HepG2 (cell line): ENCODE data around the gene CDC42SE1. TPM values are rescaled to one million over a fixed set of nuclear protein-coding genes. Genes with fewer than 3 reads are reported as not detected.

Experiments
- ATAC-seq: fragments of 200-7000 bp; cut with Tn5 transposase; 3 replicates; pipeline ENCODE4 v1.9.1; 2020; ENCODE audit warnings: mild to moderate bottlenecking, moderate library complexity
- BruUV-seq: library from RNA; stranded (reverse); fragments of 400-500 nt; replicated peaks from 2 replicates; lab custom pipeline; 2021; lab: Mats Ljungman, UMichigan
- CTCF ChIA-PET: fragments of 300-600 bp; formaldehyde crosslinking; extraction: SDS; loops from one replicate; lab custom pipeline; 2021; ENCODE audit warnings: low total read pairs, inconsistent platforms, low intra/inter-chr PET ratio; lab: Yijun Ruan, JAX
- POLR2A ChIA-PET: fragments of 350-600 bp; sonication (Branson Sonifier 250); formaldehyde crosslinking; loops from one replicate; lab custom pipeline; 2020; ENCODE audit warnings: antibody characterized with exemption, inconsistent platforms; lab: Yijun Ruan, JAX
- DNase-seq: peaks from one replicate; pipeline ENCODE4 v3.0.0-alpha.2; 2015; ENCODE audit warnings: low spot score
- FAIRE-seq: peaks from 3 replicates; lab custom pipeline; 2011; peaks lifted over from hg19 to GRCh38; lab: Jason Lieb, UNC
- H2AFZ ChIP-seq: one replicate; pipeline ENCODE4 v1.6.1; 2011; ENCODE audit warnings: low read length, inconsistent platforms
- H3K27ac ChIP-seq: fragments of 300-600 bp; 3 replicates; pipeline ENCODE4 v1.8.0; 2011; ENCODE audit warnings: mixed run types, mild to moderate bottlenecking, mixed read lengths, low read length, inconsistent platforms; ENCODE audit not compliant: insufficient read depth; ENCODE audit errors: extremely low read length
- H3K27me3 ChIP-seq, 2 experiments: fragments of 200-600 bp in 1 of 2; 2 replicates in 1 of 2; 3 replicates in 1 of 2; pipeline versions ENCODE4 v1.6.0 to v1.8.0; 2011; ENCODE audit warnings: low read length in 2 of 2, mild to moderate bottlenecking in 2 of 2, moderate library complexity in 2 of 2, inconsistent platforms in 1 of 2; ENCODE audit not compliant: insufficient read depth in 2 of 2, control insufficient read depth in 1 of 2
- H3K36me3 ChIP-seq, 2 experiments: fragments of 200-600 bp in 1 of 2; replicated peaks in 1 of 2; 2 replicates in 1 of 2; 3 replicates in 1 of 2; pipeline versions ENCODE4 v1.5.1 to v1.8.0; 2011; ENCODE audit warnings: low read length in 2 of 2, inconsistent platforms in 1 of 2; ENCODE audit not compliant: insufficient read depth in 2 of 2, control insufficient read depth in 1 of 2
- H3K4me1 ChIP-seq: 2 replicates; pipeline ENCODE4 v1.5.1; 2012; ENCODE audit warnings: low read length, inconsistent platforms; ENCODE audit not compliant: insufficient read depth
- H3K4me2 ChIP-seq: 2 replicates; pipeline ENCODE4 v1.6.0; 2011; ENCODE audit warnings: low read depth, low read length, inconsistent platforms
- H3K4me3 ChIP-seq, 3 experiments: fragments of 200-600 bp in 1 of 3; sonication (generic), shearing (Covaris generic) in 1 of 3; replicated peaks in 1 of 3; 2 replicates each; pipeline ENCODE4 v1.5.1; 2011 to 2016; ENCODE audit warnings: low read length in 3 of 3, inconsistent platforms in 2 of 3, low read depth in 2 of 3, mild to moderate bottlenecking in 2 of 3, control low read depth in 1 of 3, mixed read lengths in 1 of 3; ENCODE audit not compliant: insufficient read depth in 1 of 3
- H3K79me2 ChIP-seq: one replicate; pipeline ENCODE4 v1.6.1; 2011; ENCODE audit warnings: low read length, inconsistent platforms; ENCODE audit not compliant: insufficient read depth
- H3K9ac ChIP-seq: 2 replicates; pipeline ENCODE4 v1.6.0; 2011; ENCODE audit warnings: mild to moderate bottlenecking, low read depth, low read length, inconsistent platforms; ENCODE audit not compliant: insufficient read depth
- H3K9me3 ChIP-seq: 2 replicates; pipeline ENCODE4 v1.5.1; 2012; ENCODE audit warnings: mild to moderate bottlenecking, low read length
- H4K20me1 ChIP-seq: 2 replicates; pipeline ENCODE4 v1.6.0; 2011; ENCODE audit warnings: inconsistent platforms, mild to moderate bottlenecking, low read length, moderate library complexity; ENCODE audit not compliant: insufficient read depth
- CENPT ChIP-seq: sonication (generic); formaldehyde crosslinking; IDR thresholded peaks from 2 replicates; pipeline ENCODE4 v1.8.0; 2022; ENCODE audit warnings: low read depth, mild to moderate bottlenecking, moderate library complexity, missing genetic modification reagents
- KDM5A ChIP-seq: fragments of 200-600 bp; sonication (generic); IDR thresholded peaks from 2 replicates; pipeline ENCODE4 v1.7.0; 2018; ENCODE audit warnings: antibody characterized with exemption, mild to moderate bottlenecking, low read length, borderline replicate concordance
- ZMAT3 ChIP-seq: sonication (generic); formaldehyde crosslinking; conservative IDR thresholded peaks from 2 replicates; pipeline ENCODE4 v1.7.0; 2021; ENCODE audit warnings: missing genetic modification reagents
- ZNF207 ChIP-seq: fragments of 450-650 bp; IDR thresholded peaks from 2 replicates; pipeline ENCODE4 v1.6.1; 2016; ENCODE audit warnings: antibody characterized with exemption, borderline replicate concordance
- ZNF326 ChIP-seq: sonication (generic); formaldehyde crosslinking; IDR thresholded peaks from 2 replicates; pipeline ENCODE4 v1.4.0; 2020; ENCODE audit warnings: missing genetic modification reagents, borderline replicate concordance
- ZNF367 ChIP-seq: sonication (generic); formaldehyde crosslinking; IDR thresholded peaks from 2 replicates; pipeline ENCODE4 v1.4.0; 2020; ENCODE audit warnings: missing genetic modification reagents, borderline replicate concordance
- ZNF430 ChIP-seq: sonication (generic); formaldehyde crosslinking; IDR thresholded peaks from 2 replicates; pipeline ENCODE4 v1.9.0; 2021; ENCODE audit warnings: mild to moderate bottlenecking, missing genetic modification reagents
- ZNF878 ChIP-seq: sonication (generic); formaldehyde crosslinking; IDR thresholded peaks from 2 replicates; pipeline ENCODE4 v1.8.1; 2023; ENCODE audit warnings: mild to moderate bottlenecking, missing genetic modification reagents, moderate library complexity
- ZNF879 ChIP-seq: sonication (generic); formaldehyde crosslinking; IDR thresholded peaks from 2 replicates; pipeline ENCODE4 v1.8.1; 2023; ENCODE audit warnings: missing genetic modification reagents
- ZSCAN21 ChIP-seq: sonication (generic); formaldehyde crosslinking; IDR thresholded peaks from 2 replicates; pipeline ENCODE4 v1.8.0; 2022; ENCODE audit warnings: mild to moderate bottlenecking, missing genetic modification reagents, moderate library complexity, borderline replicate concordance
- ZSCAN9 ChIP-seq: IDR thresholded peaks from 2 replicates; pipeline ENCODE4 v1.6.1; 2016; ENCODE audit warnings: borderline replicate concordance
- WGBS: methylation state at CpG from one replicate; pipeline ENCODE4 v1.1.6; 2017; ENCODE audit warnings: low lambda C conversion rate; 5-methylcytosine and 5-hydroxymethylcytosine counted together
- in situ Hi-C: cut with HindIII; loops from 2 replicates; pipeline ENCODE4 v1.10.0; 2017; ENCODE audit warnings: low pct_unique_long_range_greater_than_20kb; ENCODE audit not compliant: extremely low pct_ligation_motif_present
- intact Hi-C: fragments of 100-400 bp; cut with micrococcal nuclease; formaldehyde crosslinking; loops from one replicate; pipeline ENCODE4 v1.10.0; 2022; ENCODE audit not compliant: unreplicated experiment
- polyA plus RNA-seq, 8 experiments: library from polyadenylated mRNA; depleted of rRNA in 3 of 8; stranded (reverse) in 7 of 8; unstranded in 1 of 8; fragments of >200 nt; fragmentation: Illumina TruSeq in 4 of 8; extraction: Trizol in 4 of 8; gene quantifications; 2 replicates each; pipeline versions ENCODE4 v1.2.1 to v1.2.3, GENCODE V29; 2011 to 2016; ENCODE audit warnings: low read depth in 4 of 8, missing spikeins in 1 of 8, mixed read lengths in 1 of 8; ENCODE audit not compliant: insufficient read depth in 1 of 8
- total RNA-seq, 5 experiments: library from RNA; depleted of rRNA; stranded (reverse); fragments of >200 nt; fragmentation: Illumina TruSeq; extraction: Trizol; gene quantifications; 2 replicates each; pipeline ENCODE4 v1.2.3, GENCODE V29; 2016; ENCODE audit warnings: low read depth in 1 of 5
- TF ChIP-seq, protein P1 (sequence below): sonication (generic); formaldehyde crosslinking; IDR thresholded peaks from 2 replicates; pipeline ENCODE4 v1.8.1; 2023; ENCODE audit warnings: missing genetic modification reagents, mild to moderate bottlenecking, borderline replicate concordance
- TF ChIP-seq, protein P2 (sequence below): sonication (generic); formaldehyde crosslinking; IDR thresholded peaks from 2 replicates; pipeline ENCODE4 v1.5.0; 2020; ENCODE audit warnings: missing genetic modification reagents, mild to moderate bottlenecking, borderline replicate concordance
- TF ChIP-seq, protein P3 (sequence below), 2 experiments: sonication (generic) in 1 of 2; formaldehyde crosslinking in 1 of 2; IDR thresholded peaks; 2 replicates each; pipeline versions ENCODE4 v1.4.0 to v1.6.1; 2018 to 2020; ENCODE audit warnings: missing genetic modification reagents in 2 of 2, borderline replicate concordance in 1 of 2, low read depth in 1 of 2, mild to moderate bottlenecking in 1 of 2, missing biosample characterization in 1 of 2

The CDC42SE1 gene
- total and polyA plus RNA-seq, 2 of the 13 experiments (the other 11 are each of a cell fraction or from before 2014, with no cell fraction given), result 17.6 to 17.9 TPM

DNA sequence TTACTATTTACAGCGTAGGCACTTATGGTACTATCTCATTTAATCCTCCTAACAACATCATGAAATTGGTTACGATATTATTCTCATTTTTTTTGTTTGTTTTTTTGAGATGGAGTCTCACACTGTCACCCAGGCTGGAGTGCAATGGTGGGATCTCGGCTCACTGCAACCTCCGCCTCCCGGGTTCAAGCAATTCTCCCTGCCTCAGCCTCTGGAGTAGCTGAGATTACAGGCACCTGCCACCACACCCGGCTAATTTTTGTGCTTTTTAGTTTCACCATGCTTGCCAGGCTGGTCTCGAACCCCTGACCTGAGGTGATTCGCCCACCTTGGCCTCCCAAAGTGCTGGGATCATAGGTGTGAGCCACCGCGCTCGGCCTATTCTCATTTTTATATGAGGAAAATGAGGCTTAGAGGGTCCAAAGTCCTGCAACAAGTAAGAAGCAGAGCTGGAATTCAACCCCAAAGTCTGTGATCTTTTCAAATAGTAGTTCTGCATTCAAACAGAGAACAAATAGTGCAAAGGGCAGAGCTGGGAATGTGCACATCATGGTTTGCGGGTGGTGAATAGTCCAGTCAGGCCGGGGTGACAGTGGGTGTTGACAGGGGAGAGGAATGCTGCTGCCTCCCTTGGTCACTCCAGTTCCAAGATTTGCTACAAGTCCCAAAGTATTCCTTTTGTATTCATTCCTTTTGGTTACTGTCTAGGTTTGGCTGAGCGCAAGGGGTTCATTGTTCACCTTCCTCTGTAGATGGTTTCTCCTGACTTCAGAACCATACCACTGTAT, 46.5 kb downstream of the CDC42SE1 start (continued):
- 0 out of 2 replicates have a peak, but pooled peaks have one; percentile 67 for TF ChIP-seq ZNF430 (CRISPR knock-in tag)

DNA sequence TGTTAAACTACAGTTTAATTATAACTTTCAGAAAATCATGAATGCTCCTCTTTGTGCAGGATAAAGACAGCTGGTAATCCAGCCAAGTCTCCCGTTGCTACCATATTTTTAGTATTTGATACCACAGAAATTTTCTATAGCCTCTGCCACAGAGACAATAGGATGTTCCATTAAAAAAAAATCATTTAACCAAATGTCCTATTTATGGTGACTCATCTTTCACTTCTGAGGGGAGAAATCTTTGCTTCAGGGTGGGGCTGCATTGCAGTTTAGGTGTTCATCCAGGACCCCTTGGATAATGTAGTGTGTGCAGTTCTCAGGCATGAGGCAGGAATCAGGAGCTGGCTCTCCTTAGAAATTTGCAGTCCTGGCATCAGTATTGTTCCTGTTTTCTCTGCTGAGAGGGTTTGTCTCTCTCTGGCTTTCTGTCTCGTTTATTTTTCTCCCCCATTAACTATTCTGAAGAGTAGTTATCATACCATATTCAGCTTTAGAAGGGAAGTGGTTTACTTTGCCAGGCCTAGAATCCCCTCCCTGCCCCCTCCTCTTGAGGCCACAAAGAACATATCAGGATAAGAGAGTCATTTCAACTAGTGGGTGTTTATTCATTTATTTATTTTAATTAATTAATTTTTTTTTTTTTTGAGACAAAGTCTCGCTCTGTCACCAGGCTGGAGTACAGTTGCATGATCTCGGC, 48.1 kb downstream of the CDC42SE1 start:
- BruUV-seq, result no TSS peak
- Histone ChIP-seq H3K79me2 (peaks cover 20% of the 10 kb centered on the region), H3K4me2 (no peak overlapping the region)

More for the DNA sequence above, 48.1 kb downstream of the CDC42SE1 start:
- intact Hi-C loops, result loop anchor here (5.0 kb wide), 1 partner anchor 136 kb away; the partner anchor contains the start of gene SEMA6C
- Histone ChIP-seq H3K9me3 (no peaks in the 10 kb centered on the region), H3K4me1 (peaks cover 72% of the 10 kb centered on the region), H3K4me3 (no peak overlapping the region), H2AFZ (no peak overlapping the region), H3K9ac (no peak overlapping the region), H3K36me3 (no peaks in the 10 kb centered on the region), H3K27ac (peak overlapping the region; percentile 99), H3K27me3 (no peaks in the 10 kb centered on the region; a peak in 1 of 5 replicates), H4K20me1 (no peaks in the 10 kb centered on the region)
- ChIA-PET CTCF (no interaction called here), POLR2A (interaction anchor here (1.0 to 4.0 kb wide), 2 partner anchors 36 to 154 kb away, joined by 4 to 21 read pairs; partner anchors contain the start of genes C1orf56 and LYSMD1)
- WGBS, result 77% methylated on average over 4 of the region's 4 CpGs
- FAIRE-seq (no peak), ATAC-seq (no peak), DNase-seq (no peak)
- TF ChIP-seq ZSCAN21 (no peak), ZMAT3 (CRISPR knock-in tag) (no peak), ZNF326 (CRISPR knock-in tag) (no peak), ZNF878 (CRISPR knock-in tag) (no peak), ZNF207 (no peak), ZNF879 (CRISPR knock-in tag) (no peak), ZNF367 (no peak), ZSCAN9 (no peak), KDM5A (no peak), CENPT (CRISPR knock-in tag) (no peak)
- TF ChIP-seq, protein P1, sequence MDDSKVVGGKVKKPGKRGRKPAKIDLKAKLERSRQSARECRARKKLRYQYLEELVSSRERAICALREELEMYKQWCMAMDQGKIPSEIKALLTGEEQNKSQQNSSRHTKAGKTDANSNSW, result no peak
- TF ChIP-seq, protein P2, sequence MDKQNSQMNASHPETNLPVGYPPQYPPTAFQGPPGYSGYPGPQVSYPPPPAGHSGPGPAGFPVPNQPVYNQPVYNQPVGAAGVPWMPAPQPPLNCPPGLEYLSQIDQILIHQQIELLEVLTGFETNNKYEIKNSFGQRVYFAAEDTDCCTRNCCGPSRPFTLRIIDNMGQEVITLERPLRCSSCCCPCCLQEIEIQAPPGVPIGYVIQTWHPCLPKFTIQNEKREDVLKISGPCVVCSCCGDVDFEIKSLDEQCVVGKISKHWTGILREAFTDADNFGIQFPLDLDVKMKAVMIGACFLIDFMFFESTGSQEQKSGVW (CRISPR knock-in tag), result no peak
- TF ChIP-seq, protein P3, sequence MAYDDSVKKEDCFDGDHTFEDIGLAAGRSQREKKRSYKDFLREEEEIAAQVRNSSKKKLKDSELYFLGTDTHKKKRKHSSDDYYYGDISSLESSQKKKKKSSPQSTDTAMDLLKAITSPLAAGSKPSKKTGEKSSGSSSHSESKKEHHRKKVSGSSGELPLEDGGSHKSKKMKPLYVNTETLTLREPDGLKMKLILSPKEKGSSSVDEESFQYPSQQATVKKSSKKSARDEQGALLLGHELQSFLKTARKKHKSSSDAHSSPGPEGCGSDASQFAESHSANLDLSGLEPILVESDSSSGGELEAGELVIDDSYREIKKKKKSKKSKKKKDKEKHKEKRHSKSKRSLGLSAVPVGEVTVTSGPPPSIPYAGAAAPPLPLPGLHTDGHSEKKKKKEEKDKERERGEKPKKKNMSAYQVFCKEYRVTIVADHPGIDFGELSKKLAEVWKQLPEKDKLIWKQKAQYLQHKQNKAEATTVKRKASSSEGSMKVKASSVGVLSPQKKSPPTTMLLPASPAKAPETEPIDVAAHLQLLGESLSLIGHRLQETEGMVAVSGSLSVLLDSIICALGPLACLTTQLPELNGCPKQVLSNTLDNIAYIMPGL (CRISPR knock-in tag; IDR thresholded peaks at IDR 0.05; ENCODE audit: borderline replicate concordance in 1 of 2, low read depth in 1 of 2), result no peak
- in situ Hi-C loops, result no loop called here
